Measurements from ENCODE around the gene TNS3.

DNA sequence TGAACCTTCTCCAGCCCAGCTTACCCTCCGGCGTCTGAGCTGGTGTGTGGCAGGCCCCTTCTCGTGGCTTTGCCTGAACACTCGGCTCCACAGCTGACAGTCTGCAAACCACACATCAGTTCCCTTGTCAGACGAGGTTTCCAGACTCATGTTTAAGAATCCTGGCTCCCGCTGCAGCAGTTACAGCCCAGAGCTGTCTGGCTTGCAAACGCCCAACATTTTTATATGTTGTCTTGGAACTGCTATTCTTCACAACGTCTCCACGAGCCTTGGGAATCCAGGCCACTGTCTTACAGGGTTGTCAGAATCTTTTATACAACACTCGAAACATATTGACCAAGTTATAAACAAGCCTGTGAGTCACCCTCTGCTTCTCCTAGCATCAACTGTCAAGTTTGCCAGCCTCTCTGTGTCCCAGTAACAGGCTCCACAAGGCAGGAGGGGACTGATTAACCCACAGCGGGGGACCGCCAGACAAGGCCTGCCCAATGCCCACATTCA lies 68.1 kb downstream of the TNS3 start:
- TF ChIP-seq, protein P1, sequence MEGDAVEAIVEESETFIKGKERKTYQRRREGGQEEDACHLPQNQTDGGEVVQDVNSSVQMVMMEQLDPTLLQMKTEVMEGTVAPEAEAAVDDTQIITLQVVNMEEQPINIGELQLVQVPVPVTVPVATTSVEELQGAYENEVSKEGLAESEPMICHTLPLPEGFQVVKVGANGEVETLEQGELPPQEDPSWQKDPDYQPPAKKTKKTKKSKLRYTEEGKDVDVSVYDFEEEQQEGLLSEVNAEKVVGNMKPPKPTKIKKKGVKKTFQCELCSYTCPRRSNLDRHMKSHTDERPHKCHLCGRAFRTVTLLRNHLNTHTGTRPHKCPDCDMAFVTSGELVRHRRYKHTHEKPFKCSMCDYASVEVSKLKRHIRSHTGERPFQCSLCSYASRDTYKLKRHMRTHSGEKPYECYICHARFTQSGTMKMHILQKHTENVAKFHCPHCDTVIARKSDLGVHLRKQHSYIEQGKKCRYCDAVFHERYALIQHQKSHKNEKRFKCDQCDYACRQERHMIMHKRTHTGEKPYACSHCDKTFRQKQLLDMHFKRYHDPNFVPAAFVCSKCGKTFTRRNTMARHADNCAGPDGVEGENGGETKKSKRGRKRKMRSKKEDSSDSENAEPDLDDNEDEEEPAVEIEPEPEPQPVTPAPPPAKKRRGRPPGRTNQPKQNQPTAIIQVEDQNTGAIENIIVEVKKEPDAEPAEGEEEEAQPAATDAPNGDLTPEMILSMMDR (IDR thresholded peaks at IDR 0.05 in 8 of 11, conservative IDR thresholded peaks at IDR 0.05 in 3 of 11), result no peak
- TF ChIP-seq POLR2AphosphoS5 (IDR thresholded peaks at IDR 0.05) (no peak), POLR2A (IDR thresholded peaks at IDR 0.05) (no peak)

Data from spleen (tissue), 7 donors.